Astrocyte (in vitro differentiated cells and primary cell): ENCODE results near the gene CYP4F2. TPM values are rescaled to one million over a fixed set of nuclear protein-coding genes. Genes with fewer than 3 reads are reported as not detected.
"Not testable (repeated sequence)": the region's sequence is repeated elsewhere in the genome, so short reads cannot be mapped to it uniquely, and the experiment has no call there.

Experiments used
- DNase-seq: peaks from one replicate; pipeline ENCODE4 v3.0.0-alpha.2; 2010; ENCODE audit warnings: low read depth
- FAIRE-seq: peaks from 2 replicates; lab custom pipeline; 2011; peaks lifted over from hg19 to GRCh38; lab: Jason Lieb, UNC
- H2AFZ ChIP-seq: 2 replicates; pipeline ENCODE4 v1.6.0; 2012; ENCODE audit warnings: low read depth, low read length, inconsistent platforms
- H3K27ac ChIP-seq: 2 replicates; pipeline ENCODE4 v1.5.1; 2011; ENCODE audit warnings: low read depth, low read length, inconsistent platforms
- H3K27me3 ChIP-seq: 2 replicates; pipeline ENCODE4 v1.6.0; 2011; ENCODE audit warnings: low read length, inconsistent platforms; ENCODE audit not compliant: insufficient read depth
- H3K36me3 ChIP-seq: 2 replicates; pipeline ENCODE4 v1.5.1; 2011; ENCODE audit warnings: low read length, inconsistent platforms; ENCODE audit not compliant: insufficient read depth
- H3K4me1 ChIP-seq: 2 replicates; pipeline ENCODE4 v1.5.1; 2011; ENCODE audit warnings: low read length, inconsistent platforms; ENCODE audit not compliant: insufficient read depth
- H3K4me2 ChIP-seq: 2 replicates; pipeline ENCODE4 v1.6.0; 2012; ENCODE audit warnings: low read length, inconsistent platforms
- H3K4me3 ChIP-seq: 2 replicates; pipeline ENCODE4 v1.5.1; 2011; ENCODE audit warnings: low read depth, mild to moderate bottlenecking, low read length, inconsistent platforms; ENCODE audit not compliant: insufficient read depth
- H3K79me2 ChIP-seq: 2 replicates; pipeline ENCODE4 v1.6.0; 2012; ENCODE audit warnings: mild to moderate bottlenecking, low read length, inconsistent platforms; ENCODE audit not compliant: insufficient read depth
- H3K9ac ChIP-seq: 2 replicates; pipeline ENCODE4 v1.6.0; 2012; ENCODE audit warnings: mild to moderate bottlenecking, low read length, inconsistent platforms
- H3K9me3 ChIP-seq: 2 replicates; pipeline ENCODE4 v1.5.1; 2012; ENCODE audit warnings: low read depth, mild to moderate bottlenecking, low read length, inconsistent platforms; ENCODE audit not compliant: insufficient read depth
- H4K20me1 ChIP-seq: 2 replicates; pipeline ENCODE4 v1.6.0; 2012; ENCODE audit warnings: low read length, inconsistent platforms; ENCODE audit not compliant: insufficient read depth
- H3K27ac Mint-ChIP-seq: one replicate; pipeline ENCODE4 v1.8.0; 2021; ENCODE audit warnings: mild to moderate bottlenecking, mixed read lengths; ENCODE audit not compliant: unreplicated experiment
- H3K27me3 Mint-ChIP-seq: one replicate; pipeline ENCODE4 v1.8.0; 2021; ENCODE audit warnings: low read depth, mixed read lengths; ENCODE audit not compliant: unreplicated experiment
- H3K36me3 Mint-ChIP-seq: one replicate; pipeline ENCODE4 v1.8.0; 2021; ENCODE audit warnings: low read depth, mixed read lengths; ENCODE audit not compliant: unreplicated experiment
- H3K4me1 Mint-ChIP-seq: one replicate; pipeline ENCODE4 v1.8.0; 2021; ENCODE audit warnings: low read depth, mixed read lengths; ENCODE audit not compliant: unreplicated experiment
- H3K4me3 Mint-ChIP-seq: one replicate; pipeline ENCODE4 v1.8.0; 2021; ENCODE audit warnings: mild to moderate bottlenecking, moderate library complexity, mixed read lengths; ENCODE audit not compliant: unreplicated experiment
- H3K9me3 Mint-ChIP-seq: one replicate; pipeline ENCODE4 v1.8.0; 2021; ENCODE audit warnings: mild to moderate bottlenecking, mixed read lengths; ENCODE audit not compliant: unreplicated experiment
- EZH2 ChIP-seq: IDR thresholded peaks from 2 replicates; pipeline ENCODE4 v1.6.1; 2012; ENCODE audit warnings: mild to moderate bottlenecking, low read length, inconsistent platforms; ENCODE audit not compliant: insufficient read depth
- total RNA-seq: library from RNA; stranded (reverse); gene quantifications from 2 replicates; pipeline ENCODE4 v1.2.1, GENCODE V29; 2021
- TF ChIP-seq, protein P1 (sequence below): IDR thresholded peaks from 2 replicates; pipeline ENCODE4 v1.5.1; 2011; ENCODE audit warnings: low read depth, mild to moderate bottlenecking, inconsistent platforms, low read length, moderate library complexity; ENCODE audit not compliant: insufficient read depth

CYP4F2 gene
- total RNA-seq, 1 donor from 2014 or later = not detected

- no peaks in the 10 kb centered on the region for H3K36me3 ChIP-seq
- H4K20me1 ChIP-seq = no peaks in the 10 kb centered on the region
- H3K79me2 ChIP-seq = no peaks in the 10 kb centered on the region
- Mint-ChIP-seq H3K27ac (no peak overlapping the region), H3K4me1 (no peaks in the 10 kb centered on the region), H3K36me3 (no peaks in the 10 kb centered on the region), H3K4me3 (no peak overlapping the region), H3K27me3 (no peaks in the 10 kb centered on the region), H3K9me3 (peaks cover 9% of the 10 kb centered on the region)
- H2AFZ ChIP-seq = no peak overlapping the region
- FAIRE-seq (no peak), DNase-seq (no peak)
- no peaks in the 10 kb centered on the region for H3K9me3 ChIP-seq
- no peaks in the 10 kb centered on the region for H3K27me3 ChIP-seq
- H3K27ac ChIP-seq = no peak overlapping the region
- H3K4me2 ChIP-seq = no peak overlapping the region
- H3K4me1 ChIP-seq = no peaks in the 10 kb centered on the region
- H3K9ac ChIP-seq = no peak overlapping the region
- no peak overlapping the region for H3K4me3 ChIP-seq
- TF ChIP-seq, protein P1, sequence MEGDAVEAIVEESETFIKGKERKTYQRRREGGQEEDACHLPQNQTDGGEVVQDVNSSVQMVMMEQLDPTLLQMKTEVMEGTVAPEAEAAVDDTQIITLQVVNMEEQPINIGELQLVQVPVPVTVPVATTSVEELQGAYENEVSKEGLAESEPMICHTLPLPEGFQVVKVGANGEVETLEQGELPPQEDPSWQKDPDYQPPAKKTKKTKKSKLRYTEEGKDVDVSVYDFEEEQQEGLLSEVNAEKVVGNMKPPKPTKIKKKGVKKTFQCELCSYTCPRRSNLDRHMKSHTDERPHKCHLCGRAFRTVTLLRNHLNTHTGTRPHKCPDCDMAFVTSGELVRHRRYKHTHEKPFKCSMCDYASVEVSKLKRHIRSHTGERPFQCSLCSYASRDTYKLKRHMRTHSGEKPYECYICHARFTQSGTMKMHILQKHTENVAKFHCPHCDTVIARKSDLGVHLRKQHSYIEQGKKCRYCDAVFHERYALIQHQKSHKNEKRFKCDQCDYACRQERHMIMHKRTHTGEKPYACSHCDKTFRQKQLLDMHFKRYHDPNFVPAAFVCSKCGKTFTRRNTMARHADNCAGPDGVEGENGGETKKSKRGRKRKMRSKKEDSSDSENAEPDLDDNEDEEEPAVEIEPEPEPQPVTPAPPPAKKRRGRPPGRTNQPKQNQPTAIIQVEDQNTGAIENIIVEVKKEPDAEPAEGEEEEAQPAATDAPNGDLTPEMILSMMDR = no peak
- no peak for TF ChIP-seq EZH2
Measured at GRCh38 chr19:15874821-15875474, 22.9 kb downstream of the CYP4F2 start.

DNA sequence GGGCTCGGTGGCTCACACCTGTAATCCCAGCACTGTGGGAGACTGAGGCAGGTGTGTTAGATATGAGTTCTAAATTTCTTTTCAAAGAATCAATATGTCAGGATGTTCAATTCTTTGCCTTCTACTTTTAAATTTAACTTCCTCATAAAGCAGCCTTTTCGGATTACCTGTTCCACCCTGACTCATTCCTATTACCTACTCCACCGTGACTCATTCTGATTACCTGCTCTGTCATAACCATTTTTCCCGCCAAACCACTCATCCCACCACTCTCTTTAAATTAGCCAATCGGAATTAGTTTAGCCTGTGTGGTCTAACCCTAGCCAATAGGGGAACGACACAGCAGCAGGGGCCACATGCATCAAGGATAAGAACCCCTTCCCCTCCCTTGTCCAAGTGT lies 24.1 kb downstream of the CYP4F2 start:
- not testable (repeated sequence) for H3K36me3 Mint-ChIP-seq, H3K36me3 ChIP-seq, H3K9ac ChIP-seq, H3K4me3 Mint-ChIP-seq, H3K27ac ChIP-seq, H3K4me3 ChIP-seq, H2AFZ ChIP-seq, FAIRE-seq, H3K27ac Mint-ChIP-seq, H3K9me3 ChIP-seq, H3K4me1 ChIP-seq, H3K79me2 ChIP-seq, H3K27me3 ChIP-seq, DNase-seq, H3K9me3 Mint-ChIP-seq, H3K4me1 Mint-ChIP-seq, H4K20me1 ChIP-seq, H3K4me2 ChIP-seq, H3K27me3 Mint-ChIP-seq

DNA sequence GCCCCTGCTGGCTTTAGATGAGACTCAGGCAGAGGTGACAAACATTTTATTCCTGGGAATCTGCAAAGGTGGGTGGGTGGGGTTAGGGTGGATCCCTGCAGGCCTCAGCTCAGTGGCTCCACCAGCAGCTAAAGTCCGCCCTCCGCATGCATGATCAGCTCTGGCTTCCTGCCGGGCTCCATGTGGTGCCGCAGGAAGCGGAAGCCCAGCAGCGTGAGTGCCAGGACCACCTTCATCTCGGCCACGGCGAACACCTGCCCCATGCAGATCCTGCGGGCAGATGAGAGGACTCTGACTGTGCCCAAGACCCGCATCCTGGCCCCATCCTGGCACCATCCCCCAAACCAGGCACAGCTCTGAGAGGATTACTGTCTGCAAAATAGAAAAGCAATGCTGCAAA lies 26.3 kb downstream of the CYP4F2 start:
- Mint-ChIP-seq H3K27me3 (no peaks in the 10 kb centered on the region), H3K36me3 (no peaks in the 10 kb centered on the region), H3K27ac (no peak overlapping the region), H3K4me1 (no peaks in the 10 kb centered on the region), H3K4me3 (no peak overlapping the region), H3K9me3 (peaks cover 4% of the 10 kb centered on the region)
- Histone ChIP-seq H3K27ac (no peak overlapping the region), H3K79me2 (no peaks in the 10 kb centered on the region), H3K36me3 (no peaks in the 10 kb centered on the region), H3K4me2 (no peak overlapping the region), H3K4me1 (no peaks in the 10 kb centered on the region), H3K27me3 (no peaks in the 10 kb centered on the region), H2AFZ (no peak overlapping the region), H3K9ac (no peak overlapping the region), H3K9me3 (no peaks in the 10 kb centered on the region), H3K4me3 (no peak overlapping the region), H4K20me1 (no peaks in the 10 kb centered on the region)
- TF ChIP-seq EZH2 = no peak
- TF ChIP-seq, protein P1 = no peak
- DNase-seq (no peak), FAIRE-seq (no peak)
